ENCODE data around the gene PEAK1.
"Not testable (repeated sequence)": the region's sequence is repeated elsewhere in the genome, so short reads cannot be mapped to it uniquely, and the experiment has no call there.

Gene PEAK1

DNA sequence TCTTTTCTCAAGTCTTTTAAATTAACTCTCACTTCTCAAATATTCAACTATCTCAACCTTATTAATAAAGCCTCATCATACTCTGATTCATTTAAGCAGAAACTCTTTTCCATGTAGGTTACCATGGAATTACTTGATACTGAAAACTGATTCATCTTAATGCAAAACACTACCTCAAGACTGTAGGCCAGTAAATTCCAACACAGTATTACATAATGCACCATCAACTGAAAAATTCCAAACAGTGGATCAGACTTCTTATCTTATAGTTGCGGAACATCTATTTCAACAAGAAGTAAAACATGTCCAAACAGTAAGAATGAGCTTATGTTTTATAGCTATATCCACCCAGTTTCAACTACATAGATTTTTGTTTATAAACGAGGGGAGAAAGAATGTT, 124.5 kb downstream of the PEAK1 start:
- no peak for DNase-seq

DNA sequence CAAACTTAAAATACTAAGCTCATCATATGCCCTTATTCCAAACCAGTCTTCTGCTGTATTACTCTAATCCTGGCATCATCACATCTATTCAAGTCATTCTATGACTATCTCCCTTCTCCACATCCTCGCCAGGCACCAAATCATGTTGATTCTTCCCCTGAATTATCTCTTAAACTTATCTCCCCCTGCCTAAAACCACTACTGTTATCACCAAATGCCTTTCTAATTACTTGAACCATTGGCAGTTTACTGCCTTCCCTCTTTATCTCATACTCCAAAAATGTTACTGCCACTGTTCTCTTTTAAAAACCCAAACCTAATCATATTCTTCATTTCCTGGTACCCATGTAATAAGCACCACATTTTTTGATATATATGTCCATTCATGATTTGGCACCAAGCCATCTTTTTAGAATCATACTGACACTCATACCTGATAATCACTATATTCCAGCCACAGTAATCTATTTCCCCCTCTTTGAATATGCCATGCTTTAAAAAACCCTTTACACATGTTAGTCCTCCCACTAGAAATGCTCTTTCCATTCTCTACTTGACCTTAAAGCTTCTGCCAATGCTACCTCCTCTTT, 126.8 kb downstream of the PEAK1 start:
- DNase-seq = no peak

DNA sequence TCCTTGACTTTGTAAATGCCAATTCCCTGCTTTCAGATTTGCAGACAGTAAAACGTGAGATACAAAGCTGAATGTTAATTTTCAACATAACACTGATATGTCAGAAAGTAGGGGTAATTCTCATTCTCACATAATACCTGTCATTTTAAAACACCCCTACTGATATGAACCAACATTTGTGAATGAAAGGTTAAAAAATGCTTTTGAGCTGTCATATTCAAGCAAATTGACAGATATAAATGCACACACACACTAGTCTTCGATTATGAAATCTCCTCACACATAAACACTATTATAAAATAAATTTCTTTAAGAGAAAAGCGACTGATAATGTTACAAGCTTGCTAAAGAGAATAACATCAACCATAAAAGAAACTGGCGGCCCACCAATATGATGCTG, 128.8 kb downstream of the PEAK1 start:
- DNase-seq = no peak

DNA sequence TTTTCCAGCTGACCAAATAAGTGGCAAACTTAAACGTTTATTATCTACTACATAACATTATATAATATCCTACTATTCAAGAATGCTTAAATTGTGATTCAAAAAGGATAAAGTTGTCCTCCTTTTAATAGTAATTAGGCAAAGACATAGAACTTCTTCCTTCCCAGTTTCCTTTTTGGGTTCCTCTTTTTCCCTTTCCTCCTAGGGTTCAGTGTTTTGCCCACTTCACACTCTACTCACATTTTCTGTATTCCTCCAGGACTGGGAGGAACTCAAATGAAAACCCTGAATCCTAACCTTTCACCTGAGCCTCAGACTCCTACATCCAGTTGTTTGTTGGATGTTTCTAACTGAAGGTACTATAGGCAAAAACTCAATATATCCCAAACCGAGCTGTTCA, 132.5 kb downstream of the PEAK1 start:
- no peak for DNase-seq

DNA sequence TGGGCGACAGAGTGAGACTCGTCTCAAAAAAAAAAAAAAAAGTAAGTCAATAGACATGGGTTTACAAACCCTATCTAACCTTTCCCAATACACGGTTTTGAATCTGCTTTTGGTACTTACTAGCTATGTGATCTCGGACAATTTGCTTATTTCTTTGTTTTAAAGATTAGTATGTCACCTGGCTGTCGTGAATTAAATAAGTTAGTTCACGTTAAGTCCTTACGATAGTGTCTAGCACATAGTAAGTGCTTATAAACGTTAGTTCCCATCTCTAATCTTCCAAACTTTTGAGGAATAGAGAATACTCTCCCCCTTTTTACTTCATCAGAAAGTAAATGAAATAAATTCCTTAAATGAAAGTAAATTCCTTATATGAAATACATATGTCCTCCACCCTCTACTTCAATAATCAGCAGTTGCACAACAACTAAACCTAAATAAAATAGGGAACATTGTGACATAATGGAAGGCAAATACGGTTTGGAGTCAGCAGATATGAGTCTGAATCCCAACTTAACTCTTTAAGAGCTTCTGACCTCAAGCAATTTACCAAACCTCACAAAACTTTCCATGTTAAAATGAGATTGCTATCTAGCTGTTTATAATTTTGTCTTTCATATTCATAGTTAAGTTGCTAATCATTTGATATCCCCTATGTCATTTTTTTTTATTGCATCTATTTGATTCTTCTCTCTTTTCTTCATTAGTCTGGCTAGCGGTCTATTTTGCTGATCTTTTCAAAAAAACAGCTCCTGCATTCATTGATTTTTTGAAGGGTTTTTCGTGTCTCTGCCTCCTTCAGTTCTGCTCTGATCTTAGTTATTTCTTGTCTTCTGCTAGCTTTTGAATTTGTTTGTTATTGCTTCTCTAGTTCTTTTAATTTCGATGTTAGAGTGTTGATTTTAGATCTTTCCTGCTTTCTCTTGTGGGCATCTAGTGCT, 134.6 kb downstream of the PEAK1 start:
- DNase-seq = no peak

DNA sequence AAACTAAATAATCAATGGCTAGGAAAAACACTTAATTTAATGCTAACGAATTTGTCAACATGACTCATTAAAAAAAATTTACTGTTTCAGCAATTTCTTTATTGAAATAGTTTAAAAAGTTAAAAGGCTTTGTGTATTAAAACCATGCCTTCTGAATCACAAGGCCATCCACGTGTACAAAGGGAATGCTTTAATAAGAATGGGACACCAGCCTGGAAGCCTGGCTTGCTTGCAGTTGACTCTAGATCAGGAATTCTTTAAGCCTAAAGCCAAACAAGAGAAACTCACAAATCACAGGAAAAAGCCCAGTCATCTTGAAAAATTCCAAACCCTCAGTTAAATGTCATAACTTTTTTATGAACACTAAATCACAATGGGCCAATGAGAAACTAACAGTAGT, 137.6 kb downstream of the PEAK1 start:
- no peak for DNase-seq

DNA sequence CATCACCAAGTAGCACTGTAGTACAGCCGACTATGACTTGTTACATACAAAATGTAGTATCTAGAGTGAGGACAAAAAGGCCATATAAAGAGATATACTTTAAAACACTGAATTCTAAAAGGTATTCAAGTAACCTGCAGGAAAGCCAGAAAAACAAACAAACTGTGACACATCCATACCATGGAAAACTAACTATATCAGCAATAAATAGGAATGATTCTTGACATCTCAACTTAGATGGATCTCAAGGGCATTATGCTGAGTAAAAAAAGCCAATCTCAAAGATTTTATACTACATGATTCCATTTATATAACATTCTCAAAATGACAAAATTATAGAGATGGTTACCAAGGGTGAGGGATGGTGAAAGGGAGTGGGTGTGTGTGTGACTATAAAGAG, 143.0 kb downstream of the PEAK1 start:
- no peak for DNase-seq

DNA sequence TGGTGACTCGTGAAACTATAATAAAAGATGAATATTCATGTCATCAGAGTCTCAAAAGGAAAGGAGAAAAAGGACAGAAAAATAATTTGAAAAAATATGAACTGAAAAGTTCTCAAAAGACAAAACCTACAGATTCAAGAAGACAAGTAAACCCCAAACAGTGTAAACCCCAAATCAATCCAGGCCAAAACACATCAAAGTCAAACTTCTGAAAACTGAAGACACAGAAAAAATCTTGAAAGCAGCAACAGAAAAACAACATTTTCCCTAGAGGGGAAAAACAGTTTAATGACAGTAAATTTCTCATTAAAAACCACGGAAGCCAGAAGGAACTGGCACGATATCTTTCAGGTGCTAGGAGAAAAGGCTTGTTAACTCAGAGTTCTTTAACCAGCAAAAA, 143.8 kb downstream of the PEAK1 start:
- no peak for DNase-seq

DNA sequence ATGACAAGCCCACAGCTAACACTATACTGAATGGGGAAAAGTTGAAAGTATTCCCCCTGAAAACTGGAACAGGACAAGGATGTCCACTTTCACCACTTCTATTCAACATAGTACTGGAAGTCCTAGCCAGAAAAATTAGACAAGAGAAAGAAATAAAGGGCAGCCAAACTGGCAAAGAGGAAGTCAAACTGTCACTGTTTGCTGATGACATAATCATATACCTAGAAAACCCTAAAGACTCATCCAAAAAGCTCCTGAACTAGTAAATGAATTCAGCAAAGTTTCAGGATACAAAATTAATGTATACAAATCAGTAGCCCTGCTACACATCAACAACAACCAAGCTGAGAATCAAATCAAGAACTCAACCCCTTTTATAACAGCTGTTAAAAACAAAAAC, 146.8 kb downstream of the PEAK1 start:
- DNase-seq = not testable (repeated sequence)

DNA sequence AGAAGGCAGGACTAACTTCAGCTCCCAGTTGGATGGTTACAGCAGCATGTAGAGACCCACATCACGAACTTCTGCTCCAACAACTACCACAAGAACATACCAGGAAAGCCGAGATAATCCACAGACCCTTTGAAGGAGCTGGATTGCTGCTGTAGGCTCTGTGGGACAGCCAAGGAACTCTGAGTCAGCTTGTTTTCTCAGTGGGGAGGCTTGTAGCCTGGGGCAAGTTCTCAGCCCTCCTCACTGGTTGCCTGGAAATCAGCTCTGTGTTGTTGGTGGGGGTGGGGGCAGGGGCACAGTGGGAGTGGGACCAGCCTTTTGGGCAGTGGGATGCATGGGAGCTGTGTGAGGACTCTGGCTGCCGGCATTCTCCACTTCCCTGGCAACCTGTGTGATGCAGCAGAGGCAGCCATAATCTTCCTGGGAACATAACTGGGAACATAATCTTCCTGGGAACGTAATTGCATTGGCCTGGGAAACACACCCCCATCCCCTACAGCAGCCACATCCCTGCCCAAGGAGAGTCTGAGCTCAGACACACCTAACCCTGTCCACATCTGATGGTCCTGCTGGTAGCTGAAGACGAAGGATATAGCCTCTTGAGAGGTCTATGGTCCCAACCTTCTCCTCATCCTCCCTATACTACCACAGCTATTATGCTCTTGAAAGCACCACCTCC, 153.1 kb downstream of the PEAK1 start:
- no peak for DNase-seq

DNA sequence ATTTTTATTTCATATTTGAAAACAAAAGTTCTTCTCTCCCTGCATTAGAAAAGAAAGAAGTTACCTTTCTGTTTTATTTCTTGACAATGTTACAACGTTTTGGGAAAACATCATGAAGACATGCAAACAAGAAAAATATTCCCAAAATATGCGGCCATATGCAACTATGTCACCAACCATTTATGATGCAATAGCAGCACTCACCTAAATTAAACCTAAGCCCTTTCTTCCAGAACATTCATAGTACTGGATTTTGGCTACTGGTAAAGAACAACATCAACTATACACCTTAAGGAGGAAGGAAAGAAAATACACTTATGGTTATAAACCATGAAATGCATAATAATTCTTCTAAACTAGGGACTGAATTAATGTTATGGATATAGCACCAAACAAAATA, 164.5 kb downstream of the PEAK1 start:
- DNase-seq = no peak

DNA sequence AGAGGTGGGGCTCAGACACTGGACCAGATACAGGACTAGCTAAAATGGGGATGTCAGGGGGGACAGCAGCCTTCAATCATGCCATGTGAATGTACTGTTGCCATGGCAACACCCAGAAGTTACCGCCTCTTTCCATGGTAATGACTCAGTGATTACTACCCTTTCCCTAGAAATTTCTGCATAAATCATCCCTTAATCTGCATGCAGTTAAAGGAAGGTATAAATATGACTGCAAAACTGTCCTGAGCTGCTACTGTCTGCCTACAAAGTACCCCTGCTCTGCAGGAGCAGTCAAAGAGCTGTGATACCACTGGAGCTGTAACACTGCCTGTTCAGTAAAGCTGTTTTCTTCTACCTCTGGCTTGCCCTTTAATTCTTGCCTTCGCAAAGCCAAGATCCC, 168.2 kb downstream of the PEAK1 start:
- peak in 1 of 3 experiments; percentile 22 for DNase-seq

DNA sequence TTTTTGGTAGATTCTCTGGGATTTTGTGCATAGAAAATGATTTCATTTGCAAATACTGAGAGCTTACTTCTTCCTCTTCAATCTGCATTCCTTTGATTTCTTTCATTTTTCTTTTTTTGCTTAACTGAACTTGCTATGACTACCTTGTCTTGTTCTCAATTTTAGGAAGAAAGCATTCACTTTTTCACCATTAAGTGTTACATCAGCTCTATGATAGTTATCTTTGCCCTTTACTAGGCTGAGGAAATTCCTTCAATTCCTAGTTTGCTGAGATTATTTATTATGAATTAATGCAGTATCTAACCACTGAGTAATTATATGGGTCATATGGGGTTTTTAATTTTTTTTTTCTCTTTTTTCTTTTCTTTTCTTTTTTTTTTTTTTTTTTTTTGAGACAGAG, 172.8 kb downstream of the PEAK1 start:
- DNase-seq = no peak

DNA sequence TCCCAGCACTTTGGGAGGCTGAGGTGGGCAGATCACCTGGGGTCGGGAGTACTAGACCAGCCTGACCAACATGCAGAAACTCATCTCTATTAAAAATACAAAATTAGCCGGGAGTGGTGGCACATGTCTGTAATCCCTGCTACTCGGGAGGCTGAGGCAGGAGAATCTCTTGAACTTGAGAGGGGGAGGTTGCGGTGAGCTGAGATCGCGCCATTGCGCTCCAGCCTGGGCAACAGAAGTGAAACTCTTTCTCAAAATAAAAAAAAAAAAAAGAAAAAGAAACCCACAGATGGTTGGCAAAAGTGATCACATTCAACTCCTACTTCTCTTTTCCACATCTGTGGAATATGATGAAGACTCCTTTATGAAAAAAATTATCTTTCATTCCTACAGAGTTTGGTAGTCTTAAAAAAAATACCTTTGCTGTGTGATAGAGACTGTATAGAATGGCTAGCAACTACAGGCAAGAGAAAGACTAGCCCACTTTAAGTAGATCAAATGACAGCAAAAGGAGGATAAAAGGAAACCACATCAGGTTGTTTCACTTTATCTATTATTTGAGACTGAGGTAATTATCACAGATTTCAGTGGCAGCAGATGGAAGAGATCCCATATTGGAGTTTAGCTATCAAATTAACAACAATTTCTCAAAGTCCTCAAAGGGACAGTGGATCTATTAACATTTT, 176.0 kb downstream of the PEAK1 start:
- no peak for DNase-seq

DNA sequence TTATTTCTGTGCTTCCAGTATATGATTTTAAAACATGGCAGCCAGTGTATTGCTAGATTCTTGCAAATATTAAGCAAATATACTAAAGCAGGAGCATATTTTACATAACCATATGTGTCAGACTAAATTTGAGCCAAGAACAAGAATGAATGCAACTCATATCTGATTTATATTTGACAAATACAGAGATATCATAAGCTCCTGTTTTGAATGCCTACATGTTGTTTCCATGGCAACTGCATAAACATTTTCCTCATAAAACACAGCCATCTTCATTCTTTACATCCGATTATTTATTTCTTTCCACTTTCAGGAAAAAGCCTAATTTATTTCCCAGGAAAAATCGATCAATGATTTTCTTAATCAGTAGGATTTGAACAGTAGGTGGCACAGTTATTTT, 176.8 kb downstream of the PEAK1 start:
- no peak for DNase-seq

DNA sequence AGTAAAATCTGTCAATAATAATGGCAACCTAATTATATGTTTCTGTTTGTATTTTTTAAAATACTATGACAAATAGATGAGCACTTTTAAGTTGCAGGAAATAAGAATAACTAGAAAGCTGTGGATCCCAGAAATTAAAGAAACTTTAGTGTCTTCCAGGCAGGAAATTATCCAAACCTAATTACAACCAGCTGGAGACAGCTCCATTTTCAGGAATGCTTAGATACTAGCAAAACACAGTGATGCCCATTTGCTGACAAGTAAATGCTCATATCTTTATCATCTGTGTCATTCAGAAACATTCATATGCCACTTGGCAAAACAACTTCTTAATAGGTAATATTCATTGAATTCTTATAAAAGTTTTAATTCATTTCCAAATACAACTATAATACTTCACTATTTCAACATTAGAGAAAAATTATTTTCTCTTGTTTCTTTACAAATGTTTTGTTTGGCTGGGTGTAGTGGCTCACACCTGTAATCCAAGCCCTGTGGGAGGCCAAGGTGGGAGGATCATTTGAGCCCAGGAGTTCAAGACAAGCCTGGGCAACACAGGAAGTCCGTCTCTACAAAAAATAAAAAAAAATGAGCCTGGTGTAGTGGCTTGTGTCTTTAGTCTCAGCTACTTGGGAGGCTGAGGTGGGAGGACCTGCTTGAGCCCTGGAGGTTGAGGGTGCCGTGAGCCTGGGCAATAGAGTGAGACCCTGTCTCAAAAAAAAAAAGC, 179.9 kb downstream of the PEAK1 start:
- DNase-seq = no peak

DNA sequence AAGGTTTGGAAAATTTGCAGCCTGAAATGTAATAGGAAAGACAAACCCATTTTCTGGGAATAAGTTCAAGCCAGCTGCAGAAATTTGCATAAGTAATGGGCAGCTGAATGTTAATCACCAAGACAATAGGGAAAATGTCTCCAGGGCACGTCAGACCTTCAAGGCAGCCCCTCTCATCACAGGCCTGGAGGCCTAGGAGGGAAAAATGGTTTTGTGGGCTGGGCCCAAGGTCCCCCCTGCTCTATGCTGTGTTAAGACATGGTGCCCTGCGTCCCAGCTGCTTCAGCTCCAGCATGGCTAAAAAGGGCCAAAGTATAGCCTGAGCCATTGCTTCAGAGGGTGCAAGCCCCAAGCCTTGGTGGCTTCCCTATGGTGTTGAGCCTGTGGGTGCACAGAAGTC, 184.3 kb downstream of the PEAK1 start:
- no peak for DNase-seq

DNA sequence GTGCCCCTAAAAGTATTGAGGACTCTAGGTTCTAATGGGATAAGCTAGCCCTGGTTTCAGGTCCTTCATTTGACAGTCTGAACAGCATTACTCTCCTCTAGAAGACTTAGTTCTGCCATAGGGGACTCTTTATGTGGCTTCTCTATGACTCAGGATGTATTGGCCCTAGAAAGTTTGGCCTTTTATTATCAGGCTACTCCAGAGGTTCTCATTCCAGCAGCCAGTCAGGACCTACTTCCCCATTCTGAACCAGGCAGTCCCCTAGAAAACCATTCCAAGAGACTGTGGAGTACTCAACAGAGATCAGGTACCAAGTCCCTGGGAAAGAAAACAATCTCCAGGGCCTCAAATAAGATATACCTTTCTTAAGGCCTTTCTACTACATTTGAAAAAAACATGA, 191.1 kb downstream of the PEAK1 start:
- DNase-seq = no peak

DNA sequence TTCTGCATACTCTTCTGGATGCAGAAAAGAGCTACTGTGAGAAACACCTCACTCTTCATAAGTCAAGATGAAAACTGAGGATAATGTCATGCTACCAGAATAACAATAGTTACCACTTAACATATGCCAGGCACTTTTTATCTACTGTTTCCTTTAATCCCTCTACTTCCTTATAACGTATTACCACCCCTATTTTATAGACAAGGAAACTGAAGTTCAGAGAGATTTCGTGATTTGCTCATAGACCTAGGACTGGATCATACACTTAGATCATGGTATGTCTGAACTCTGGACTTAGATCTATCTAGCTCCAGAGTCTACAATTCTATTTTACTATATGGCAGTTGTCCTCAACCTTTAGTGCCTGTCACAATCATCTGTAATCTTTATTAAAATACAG, 193.3 kb downstream of the PEAK1 start:
- DNase-seq = no peak

DNA sequence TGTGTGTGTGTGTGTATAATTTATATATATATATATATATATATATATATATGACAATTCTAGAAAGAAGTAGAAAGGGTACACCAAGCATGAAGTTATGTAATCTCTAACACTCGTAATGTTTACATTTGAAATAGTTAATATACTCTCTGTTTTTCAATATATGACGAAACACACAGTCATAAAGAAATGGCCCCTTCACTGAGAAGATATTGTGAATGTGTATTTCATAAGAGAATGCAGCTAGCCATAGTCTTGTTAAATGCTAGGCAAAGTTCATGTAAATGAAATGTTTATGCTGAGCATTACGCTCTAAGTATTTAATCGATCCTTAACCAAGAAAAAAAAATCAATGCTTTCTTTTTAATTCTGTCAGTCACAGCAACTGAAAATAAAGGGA, 194.3 kb downstream of the PEAK1 start:
- no peak for DNase-seq

DNA sequence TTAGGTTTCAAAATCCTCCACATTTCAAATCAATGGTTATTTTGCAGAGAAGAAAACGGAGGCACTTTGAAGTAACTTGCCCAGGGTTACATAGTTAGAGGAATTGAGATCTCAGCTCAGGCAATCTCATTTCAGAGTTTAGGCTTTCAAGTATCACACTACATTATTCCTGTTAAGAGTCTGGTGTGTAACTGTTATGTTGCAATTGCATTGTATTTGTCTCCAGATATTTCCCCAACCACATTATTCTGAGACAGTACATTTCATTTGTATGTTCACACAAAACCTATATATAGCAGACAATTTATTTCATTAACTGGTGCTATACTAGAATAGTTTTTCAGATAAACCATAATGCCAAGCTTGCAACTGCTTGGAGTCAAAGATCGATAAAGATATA, 194.8 kb downstream of the PEAK1 start:
- no peak for DNase-seq

DNA sequence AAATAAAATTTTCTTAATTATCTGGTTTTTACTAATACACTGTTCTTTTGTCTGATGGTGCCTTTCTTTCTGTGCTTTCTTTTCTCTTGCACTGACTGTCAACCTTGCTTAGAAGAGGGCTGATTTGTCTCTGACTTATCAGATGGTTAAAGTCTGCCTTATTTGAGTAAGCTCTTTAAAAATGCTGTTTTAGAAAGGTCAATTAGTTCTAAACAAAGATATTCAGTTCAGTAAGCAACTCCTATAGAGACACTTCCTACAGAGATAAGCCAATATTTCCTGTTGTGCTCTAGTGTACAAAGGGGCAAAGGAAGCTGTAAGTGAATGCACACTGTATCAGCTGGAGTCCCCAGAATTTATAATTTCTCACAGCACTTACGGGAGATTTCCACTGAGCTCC, 195.6 kb downstream of the PEAK1 start:
- peak in 1 of 3 experiments; percentile 46 for DNase-seq

DNA sequence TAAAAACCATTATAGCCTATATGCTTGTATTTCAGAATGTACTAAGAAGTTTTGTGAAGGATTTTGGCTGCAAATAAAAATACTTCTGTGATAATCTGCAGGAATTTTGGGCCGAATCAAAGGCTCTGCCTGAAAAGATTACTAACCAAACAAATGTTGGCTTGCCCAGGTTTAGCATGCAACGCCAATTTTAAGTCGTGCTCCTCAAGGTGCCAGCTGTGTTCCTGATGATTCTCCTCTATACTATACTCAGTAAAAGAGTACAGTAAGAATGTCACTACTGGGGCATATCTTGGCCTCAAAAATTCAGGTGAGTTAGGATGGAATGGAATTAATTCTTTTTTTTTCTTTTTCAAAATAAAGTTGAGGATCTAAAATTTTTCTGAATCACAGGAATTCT, 198.2 kb downstream of the PEAK1 start:
- no peak for DNase-seq

Measured in NCI-H1417 (cell line).